ENCODE measurements around the gene ETFA. TPM values are rescaled to one million over a fixed set of nuclear protein-coding genes. Genes with fewer than 3 reads are reported as not detected.
A peak's percentile ranks its signal among the peaks of the same experiment; 100 is the strongest.

The ETFA gene
- total RNA-seq: 10 to 100 TPM; 86.1 to 87.6 TPM

DNA sequence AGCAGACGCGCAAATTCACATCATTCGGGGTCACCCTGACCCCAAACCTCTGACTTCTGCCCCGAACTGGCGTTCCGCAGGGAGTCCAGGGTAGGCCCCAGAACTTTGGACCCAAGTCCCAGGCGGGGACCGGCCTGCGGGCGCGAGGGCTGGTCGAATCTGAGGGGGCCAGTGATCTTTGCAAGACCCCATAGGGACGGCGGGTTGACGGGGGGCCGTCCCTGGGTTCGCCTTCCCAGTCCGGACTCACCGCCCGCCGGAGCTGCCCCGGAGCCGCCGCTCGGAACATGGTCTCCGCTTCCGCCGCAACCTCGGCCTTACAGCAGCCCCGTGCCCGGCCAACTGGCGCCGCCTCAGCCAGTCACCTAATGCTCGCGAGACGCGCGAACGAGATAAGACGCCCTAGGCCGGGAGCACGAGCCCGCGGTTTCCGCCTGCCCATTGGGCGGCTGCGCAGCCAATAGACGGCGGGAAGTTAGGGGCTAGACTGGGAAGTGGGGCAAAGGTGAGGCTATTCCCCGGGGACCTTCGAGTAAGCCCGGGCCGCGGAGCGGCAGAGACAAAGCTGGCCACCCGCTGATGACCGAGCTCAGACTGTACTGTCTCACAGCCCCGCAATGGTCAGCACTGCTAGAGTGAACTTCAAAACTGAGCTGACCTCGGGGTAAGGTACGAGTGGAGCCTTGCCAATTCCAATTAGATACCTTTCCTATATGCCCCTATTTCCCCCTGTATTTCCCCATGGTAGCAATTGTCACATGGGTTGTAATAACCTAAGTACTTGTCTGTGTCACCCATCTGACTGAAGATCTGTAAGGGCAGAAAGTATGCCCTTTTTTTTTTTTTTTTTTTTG lies at the start of gene ETFA:
Gene ETFA, minus strand, starts transcription at position 370 of the 854 bp plus-strand sequence. Its CDS starts 81 bp downstream, at position 289.
- Mint-ChIP-seq H3K27me3 (peaks cover 5% of the 10 kb centered on the region), H3K9me3 (no peaks in the 10 kb centered on the region), H3K4me3 (peak within 1 kb of the TSS; percentile 86), H3K36me3 (peaks cover 9% of the 10 kb centered on the region), H3K27ac (peak within 1 kb of the TSS; percentile 79), H3K4me1 (peaks cover 16% of the 10 kb centered on the region)
- DNase-seq (peak; percentile 95), ATAC-seq (ENCODE audit: low read depth) (peak; percentile 99)
- POLR2A ChIA-PET: interaction anchor here (1.0 to 1.5 kb wide), 5 partner anchors 10 to 34 kb away, joined by 3 to 4 read pairs (median 3); partner anchors contain the start of gene ISL2

DNA sequence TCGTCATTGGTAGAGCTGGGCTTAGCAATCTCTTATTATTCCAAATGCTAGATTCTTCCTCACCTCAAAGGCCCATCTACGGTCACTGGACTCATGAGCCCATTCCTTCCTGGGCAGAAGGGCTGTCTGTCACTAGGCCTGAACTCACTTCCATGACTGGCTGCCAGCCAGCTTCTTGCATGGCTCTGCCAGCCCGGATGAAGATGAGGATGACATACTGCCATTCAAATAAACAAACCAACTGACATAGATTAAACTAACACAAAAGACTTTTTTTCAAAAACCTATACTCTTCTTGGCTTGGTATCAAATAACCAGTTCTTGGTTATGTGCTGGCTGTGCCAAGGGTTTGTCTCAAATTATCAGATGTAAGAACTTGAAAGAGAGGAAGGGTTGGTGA lies 49.1 kb upstream of the ETFA start:
- Mint-ChIP-seq H3K36me3 (peaks cover 4% of the 10 kb centered on the region), H3K27me3 (peaks cover 3% of the 10 kb centered on the region), H3K4me1 (no peaks in the 10 kb centered on the region), H3K4me3 (no peak overlapping the region), H3K9me3 (no peaks in the 10 kb centered on the region), H3K27ac (no peak overlapping the region)
- ATAC-seq (ENCODE audit: low read depth) (no peak), DNase-seq (no peak)
- POLR2A ChIA-PET: no interaction called here

DNA sequence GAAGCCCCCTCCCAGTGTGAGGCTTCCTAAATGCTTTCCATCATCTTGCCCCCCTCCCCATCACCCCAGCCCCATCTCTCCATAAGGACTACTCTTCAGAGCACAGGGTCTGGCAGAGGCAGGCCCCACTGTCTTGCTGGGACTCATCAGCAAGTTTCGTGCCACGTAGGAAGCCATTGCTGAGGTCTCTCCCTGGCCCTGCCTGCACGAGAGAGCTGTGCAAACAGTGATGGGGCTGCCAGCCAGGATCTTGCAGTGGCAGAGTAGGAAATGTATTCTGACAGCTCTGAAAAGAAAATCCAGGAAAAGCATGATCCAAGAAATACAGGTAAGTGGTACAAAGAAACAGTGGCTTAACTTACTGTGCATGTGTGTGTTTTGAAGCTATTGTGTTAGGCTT lies 47.9 kb upstream of the ETFA start:
- peaks cover 3% of the 10 kb centered on the region for H3K27me3 Mint-ChIP-seq
- no peak for DNase-seq
- H3K9me3 Mint-ChIP-seq: no peaks in the 10 kb centered on the region
- H3K4me1 Mint-ChIP-seq: no peaks in the 10 kb centered on the region
- H3K4me3 Mint-ChIP-seq: no peak overlapping the region
- POLR2A ChIA-PET: no interaction called here
- peaks cover 4% of the 10 kb centered on the region for H3K36me3 Mint-ChIP-seq
- no peak for ATAC-seq (ENCODE audit: low read depth)
- no peak overlapping the region for H3K27ac Mint-ChIP-seq

DNA sequence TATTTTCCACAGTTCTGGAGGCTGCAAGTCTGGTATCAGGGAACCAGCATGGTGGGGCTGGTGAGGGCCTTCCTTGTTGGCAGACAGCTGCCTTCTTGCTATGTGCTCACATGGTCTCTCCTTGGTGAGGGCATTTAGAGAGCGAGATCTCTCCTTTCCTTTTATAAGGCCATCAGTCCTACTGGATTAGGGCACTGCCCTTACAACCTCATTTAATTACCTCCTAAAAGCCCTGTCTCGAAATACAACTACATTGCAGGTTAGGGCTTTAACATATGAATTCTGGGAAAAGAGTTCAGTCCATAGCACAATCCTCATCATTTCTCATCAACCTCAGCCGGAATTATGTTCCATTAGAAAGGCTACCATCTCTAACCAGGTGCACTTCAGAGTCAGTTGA lies 47.2 kb upstream of the ETFA start:
- Mint-ChIP-seq H3K27me3 (peaks cover 3% of the 10 kb centered on the region), H3K4me3 (no peak overlapping the region), H3K9me3 (no peaks in the 10 kb centered on the region), H3K36me3 (peaks cover 4% of the 10 kb centered on the region), H3K27ac (no peak overlapping the region), H3K4me1 (no peaks in the 10 kb centered on the region)
- POLR2A ChIA-PET: no interaction called here
- DNase-seq (no peak), ATAC-seq (ENCODE audit: low read depth) (no peak)

DNA sequence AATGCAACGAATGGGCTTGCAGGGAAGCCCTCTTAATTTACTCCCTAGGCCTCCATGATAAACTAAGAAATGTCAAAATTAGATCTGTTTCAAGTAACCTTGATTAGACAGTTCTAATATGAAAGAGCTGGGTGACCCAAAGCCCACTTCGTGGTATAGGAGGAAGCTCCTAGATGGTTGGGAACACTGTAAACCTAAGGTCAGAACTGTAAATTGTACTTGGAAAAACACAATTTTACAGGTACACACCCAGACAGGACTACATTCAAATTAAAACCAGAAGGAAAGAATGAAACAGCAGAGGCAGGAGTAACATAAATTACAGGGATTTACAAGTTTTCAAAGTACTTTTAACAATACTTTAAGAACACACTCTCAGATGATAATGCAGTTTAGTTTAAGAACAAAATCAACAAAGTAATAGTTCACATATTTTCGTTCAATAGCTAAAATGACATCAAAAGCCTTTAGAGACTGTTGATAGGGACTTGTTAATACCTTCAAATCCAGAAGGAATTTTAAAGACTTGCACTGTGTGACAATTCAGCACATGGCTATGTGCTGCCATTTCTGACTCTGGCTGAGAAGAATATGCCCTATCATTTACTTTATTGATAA lies 43.7 kb upstream of the ETFA start:
- no peak overlapping the region for H3K27ac Mint-ChIP-seq
- no peaks in the 10 kb centered on the region for H3K4me1 Mint-ChIP-seq
- peaks cover 12% of the 10 kb centered on the region for H3K27me3 Mint-ChIP-seq
- POLR2A ChIA-PET: no interaction called here
- H3K9me3 Mint-ChIP-seq: no peaks in the 10 kb centered on the region
- no peak for DNase-seq
- no peak overlapping the region for H3K4me3 Mint-ChIP-seq
- peaks cover 5% of the 10 kb centered on the region for H3K36me3 Mint-ChIP-seq
- no peak for ATAC-seq (ENCODE audit: low read depth)

DNA sequence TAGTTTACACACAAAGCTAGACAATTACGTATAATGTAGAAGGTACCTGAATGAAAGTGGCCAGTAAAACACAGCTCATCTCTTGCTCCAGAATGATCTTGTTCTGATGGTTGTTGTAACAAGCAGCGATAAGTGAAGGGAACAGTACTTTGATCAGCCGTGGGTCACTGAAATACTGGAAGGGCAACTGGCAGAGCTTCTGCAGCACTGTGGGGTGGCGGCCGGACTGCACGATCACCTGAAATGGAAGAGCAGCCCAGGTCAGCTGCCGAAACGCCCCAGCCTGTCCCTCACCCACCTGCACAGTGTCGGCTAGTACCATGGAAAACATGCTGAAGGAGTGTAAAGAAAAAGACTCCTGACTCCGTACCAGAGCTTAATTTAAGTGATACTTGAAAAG lies 42.6 kb upstream of the ETFA start:
- Mint-ChIP-seq H3K9me3 (no peaks in the 10 kb centered on the region), H3K4me3 (no peak overlapping the region), H3K4me1 (no peaks in the 10 kb centered on the region), H3K27me3 (peaks cover 18% of the 10 kb centered on the region), H3K27ac (no peak overlapping the region), H3K36me3 (peaks cover 4% of the 10 kb centered on the region)
- DNase-seq: no peak
- POLR2A ChIA-PET: no interaction called here
- no peak for ATAC-seq (ENCODE audit: low read depth)

DNA sequence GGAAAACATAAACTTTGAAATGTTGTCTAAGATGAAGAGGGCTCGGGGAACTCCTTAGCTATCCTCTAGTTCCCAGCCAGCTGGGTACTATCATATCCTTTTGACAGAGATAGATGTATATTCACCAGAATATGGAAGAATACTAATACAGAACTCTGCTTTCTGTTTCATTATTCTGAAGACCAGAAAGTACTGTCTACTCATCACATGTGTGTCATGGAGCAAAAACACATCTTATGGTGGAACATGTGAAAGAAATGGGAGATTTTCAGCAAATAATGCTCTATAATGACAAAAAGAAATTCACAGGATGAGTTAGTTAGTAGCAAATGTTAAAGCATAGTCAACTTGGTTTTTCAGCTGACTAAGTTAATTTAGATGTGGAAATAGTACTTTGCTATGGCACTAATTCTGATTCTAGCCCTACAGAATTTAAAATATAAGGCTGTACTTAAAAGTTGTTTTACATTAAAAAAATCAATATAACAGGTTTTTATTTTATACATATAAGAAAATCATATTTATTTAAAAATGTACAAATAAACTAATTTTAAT lies 41.8 kb upstream of the ETFA start:
- no peak for DNase-seq
- no peak for ATAC-seq (ENCODE audit: low read depth)
- peaks cover 26% of the 10 kb centered on the region for H3K27me3 Mint-ChIP-seq
- H3K27ac Mint-ChIP-seq: no peak overlapping the region
- POLR2A ChIA-PET: no interaction called here
- H3K36me3 Mint-ChIP-seq: peaks cover 7% of the 10 kb centered on the region
- no peaks in the 10 kb centered on the region for H3K4me1 Mint-ChIP-seq
- H3K9me3 Mint-ChIP-seq: no peaks in the 10 kb centered on the region
- no peak overlapping the region for H3K4me3 Mint-ChIP-seq

DNA sequence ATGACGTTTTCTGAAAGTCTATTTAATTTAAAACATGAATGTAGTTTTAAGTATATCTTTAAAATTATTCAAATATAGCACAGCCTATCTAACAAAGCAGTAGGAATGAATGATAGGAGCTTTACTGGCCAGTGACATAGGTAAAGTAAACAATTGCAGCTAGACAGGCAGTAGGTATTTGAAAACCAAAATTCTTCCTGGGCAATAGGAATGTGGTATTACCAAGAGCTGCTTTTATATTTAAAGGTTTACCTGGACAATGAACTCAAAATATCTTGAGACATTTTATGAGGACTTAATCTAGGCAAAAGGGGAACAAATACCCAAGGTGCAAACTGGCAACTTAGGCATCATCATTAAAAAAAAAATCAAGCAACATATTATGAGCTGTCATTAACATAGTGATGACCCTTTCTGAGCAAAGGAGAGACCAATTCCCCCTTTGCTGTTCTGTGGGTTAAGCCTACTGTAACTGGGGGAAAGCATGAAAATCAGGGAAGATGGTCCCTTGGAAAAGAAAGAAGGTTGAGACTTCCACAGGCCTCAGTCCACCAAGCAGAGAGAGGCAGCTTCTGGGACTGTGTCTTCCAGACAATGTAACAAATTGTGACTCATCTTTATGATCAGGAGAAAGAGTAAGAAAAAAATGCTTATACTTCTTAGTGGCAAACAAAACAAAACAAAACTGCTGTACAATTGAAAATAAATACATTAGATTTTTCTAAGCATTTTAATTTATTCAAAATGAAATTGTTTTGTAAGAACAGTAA lies 38.2 kb upstream of the ETFA start:
- H3K36me3 Mint-ChIP-seq: peaks cover 12% of the 10 kb centered on the region
- peaks cover 6% of the 10 kb centered on the region for H3K4me1 Mint-ChIP-seq
- POLR2A ChIA-PET: no interaction called here
- H3K27ac Mint-ChIP-seq: no peak overlapping the region
- no peak overlapping the region for H3K4me3 Mint-ChIP-seq
- H3K27me3 Mint-ChIP-seq: peaks cover 51% of the 10 kb centered on the region
- H3K9me3 Mint-ChIP-seq: no peaks in the 10 kb centered on the region
- DNase-seq (no peak), ATAC-seq (ENCODE audit: low read depth) (no peak)

DNA sequence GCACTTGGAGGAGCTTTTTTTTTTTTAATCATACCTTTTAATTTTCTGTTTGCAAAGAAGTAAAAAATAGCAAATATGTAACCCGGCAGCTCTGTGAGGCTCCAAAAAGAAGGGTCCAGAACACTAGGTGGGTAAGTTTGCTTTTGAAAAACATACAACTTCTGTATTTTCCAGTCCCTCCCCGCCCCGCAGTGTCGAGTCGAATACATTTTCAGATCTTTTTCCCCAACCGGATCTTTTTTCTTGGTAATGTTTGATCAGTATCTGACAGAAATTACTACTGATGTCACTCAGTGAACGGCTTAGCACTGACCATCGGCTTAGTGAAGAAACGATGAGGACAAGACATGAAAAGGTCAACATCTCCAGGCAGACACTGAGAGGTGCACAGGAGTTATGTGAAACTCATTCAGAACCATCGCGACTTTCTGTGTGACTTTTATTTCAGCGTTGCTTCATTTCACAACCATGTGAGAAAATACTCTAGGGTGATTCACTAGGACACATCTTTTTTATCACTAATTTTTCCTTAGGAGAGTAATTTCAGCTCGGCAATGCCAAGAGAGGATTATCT lies 36.3 kb upstream of the ETFA start:
- POLR2A ChIA-PET: no interaction called here
- Mint-ChIP-seq H3K9me3 (no peaks in the 10 kb centered on the region), H3K27me3 (peaks cover 66% of the 10 kb centered on the region), H3K4me1 (peaks cover 6% of the 10 kb centered on the region), H3K27ac (no peak overlapping the region), H3K4me3 (no peak overlapping the region), H3K36me3 (peaks cover 12% of the 10 kb centered on the region)
- DNase-seq (no peak), ATAC-seq (ENCODE audit: low read depth) (no peak)

DNA sequence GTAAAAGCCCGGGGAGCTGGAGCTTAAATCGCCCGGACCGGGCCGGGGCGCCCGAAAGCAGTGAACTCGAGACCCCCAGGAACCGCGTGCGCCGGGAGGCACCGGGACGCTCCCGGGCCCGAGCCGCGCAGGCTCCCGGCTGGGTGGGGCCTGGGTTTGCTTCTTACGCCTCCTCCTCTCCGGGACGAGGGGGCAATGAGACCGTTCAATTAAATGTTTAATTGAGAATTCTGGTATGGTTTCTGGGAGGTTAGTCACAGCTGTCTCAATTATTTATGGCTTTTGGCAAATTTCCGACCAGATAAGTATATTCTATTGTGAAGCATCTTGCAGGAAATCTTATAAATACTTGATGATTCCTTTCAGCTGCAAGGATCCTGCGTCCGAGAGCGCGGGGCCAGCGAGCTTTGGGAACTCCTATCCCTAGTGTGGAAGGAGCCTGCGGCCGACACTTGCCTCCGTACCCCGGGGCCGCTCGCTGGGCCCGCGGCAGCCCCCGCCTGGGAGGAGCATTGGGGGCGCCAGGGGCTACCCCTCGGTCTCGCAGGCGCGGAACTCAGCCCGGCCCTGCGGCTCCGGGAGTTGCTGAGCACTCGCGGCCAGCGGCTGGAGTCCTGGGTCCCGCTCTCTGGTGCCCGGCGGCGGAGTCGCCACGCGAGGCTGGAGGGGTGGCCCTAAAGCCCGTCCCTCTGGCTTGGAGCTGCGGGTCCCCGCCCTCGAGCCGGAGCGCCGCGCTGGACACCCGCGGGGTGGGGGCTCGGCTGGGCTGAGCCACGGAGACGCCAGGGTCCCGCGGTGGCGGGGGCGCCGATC lies 35.6 kb upstream of the ETFA start:
- Mint-ChIP-seq H3K4me1 (peaks cover 9% of the 10 kb centered on the region), H3K27me3 (peaks cover 69% of the 10 kb centered on the region), H3K27ac (no peak overlapping the region), H3K4me3 (no peak overlapping the region), H3K36me3 (peaks cover 12% of the 10 kb centered on the region), H3K9me3 (no peaks in the 10 kb centered on the region)
- ATAC-seq (ENCODE audit: low read depth): no peak
- DNase-seq: no peak
- POLR2A ChIA-PET: interaction anchor here (1.5 kb wide), 1 partner anchor 36 kb away, joined by 3 read pairs; the partner anchor contains the start of gene ETFA

DNA sequence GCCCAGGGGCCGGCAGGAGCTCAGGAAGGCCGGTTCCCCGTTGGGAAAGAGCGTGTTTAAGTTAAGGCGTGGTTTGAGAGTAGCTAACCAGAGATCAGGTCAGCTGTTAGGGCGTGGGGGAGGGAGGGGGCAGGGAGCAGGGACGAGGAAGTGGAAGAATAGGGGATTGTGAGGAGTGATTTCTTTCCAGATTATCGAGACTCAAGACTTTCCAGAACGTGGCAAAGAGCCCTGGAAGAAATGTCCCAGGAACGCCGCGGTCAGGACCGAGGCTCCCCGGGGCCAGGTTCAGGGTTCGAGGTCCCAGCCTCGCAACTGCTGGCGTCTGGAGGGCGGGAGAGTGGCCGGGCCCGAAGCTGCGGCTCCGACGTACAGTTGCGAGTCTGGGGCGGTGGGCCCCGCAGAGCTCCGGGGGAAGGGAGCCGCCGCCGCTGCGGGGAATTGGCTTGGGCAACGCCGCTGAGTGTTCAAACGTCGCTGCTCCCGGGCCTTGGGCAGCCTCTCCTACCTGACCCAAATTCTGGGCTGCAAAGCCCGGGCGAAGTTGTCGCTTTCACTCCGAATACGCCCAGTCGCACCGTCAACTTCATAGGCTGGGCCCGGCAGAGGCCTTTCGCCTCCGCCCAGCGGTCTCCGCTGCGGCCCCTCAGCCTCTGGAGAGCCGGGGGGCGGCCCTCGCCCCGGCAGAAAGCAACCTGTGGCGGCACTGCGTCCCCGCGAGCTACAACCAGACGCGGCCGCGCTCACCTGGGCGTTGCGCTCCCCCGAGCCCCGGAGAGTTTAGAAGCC lies 34.8 kb upstream of the ETFA start:
- Mint-ChIP-seq H3K4me1 (peaks cover 14% of the 10 kb centered on the region), H3K27me3 (peaks cover 71% of the 10 kb centered on the region), H3K4me3 (peak overlapping the region; percentile 56), H3K9me3 (no peaks in the 10 kb centered on the region), H3K27ac (no peak overlapping the region), H3K36me3 (peaks cover 11% of the 10 kb centered on the region)
- no peak for ATAC-seq (ENCODE audit: low read depth)
- DNase-seq: peak; percentile 56
- POLR2A ChIA-PET: interaction anchor here (1.5 kb wide), 1 partner anchor 35 kb away, joined by 3 read pairs; the partner anchor contains the start of gene ETFA

DNA sequence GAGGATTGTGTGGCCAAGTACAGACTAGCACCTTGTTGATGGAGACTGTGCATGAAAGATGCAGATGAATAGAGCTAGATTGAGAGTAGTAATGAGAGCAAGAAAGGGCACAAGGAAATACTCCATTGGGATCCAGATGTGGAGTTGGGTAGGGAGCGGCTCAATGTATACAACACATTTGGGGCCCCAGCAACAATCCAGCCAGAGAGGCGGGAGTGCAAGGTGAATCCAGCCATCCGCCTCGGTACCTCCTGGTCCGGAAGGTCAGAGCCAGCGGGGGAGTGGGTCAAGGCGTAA lies 34.3 kb upstream of the ETFA start:
- H3K4me3 Mint-ChIP-seq: peak overlapping the region; percentile 56
- peaks cover 17% of the 10 kb centered on the region for H3K4me1 Mint-ChIP-seq
- DNase-seq (no peak), ATAC-seq (ENCODE audit: low read depth) (no peak)
- no peak overlapping the region for H3K27ac Mint-ChIP-seq
- H3K36me3 Mint-ChIP-seq: peaks cover 9% of the 10 kb centered on the region
- POLR2A ChIA-PET: interaction anchor here (0.9 to 1.5 kb wide), 2 partner anchors 9 to 34 kb away, joined by 3 read pairs; partner anchors contain the start of genes ETFA and ISL2
- peaks cover 74% of the 10 kb centered on the region for H3K27me3 Mint-ChIP-seq
- no peaks in the 10 kb centered on the region for H3K9me3 Mint-ChIP-seq

Data from activated naive CD8-positive, alpha-beta T cell treated with anti-CD3 and anti-CD28 coated beads, Interleukin-2, amount 10 ng/mL, durations not matched to agents 7 days and 5 days (primary cell).